GM12878 (cell line): Measurements from ENCODE around the gene RDH5. TPM values are rescaled to one million over a fixed set of nuclear protein-coding genes. Genes with fewer than 3 reads are reported as not detected.

Source experiments
- ATAC-seq: fragments of 200-7000 bp; cut with Tn5 transposase; 3 replicates; pipeline ENCODE4 v1.9.1; 2020; ENCODE audit warnings: mild to moderate bottlenecking, moderate library complexity
- BruUV-seq: library from RNA; stranded (reverse); fragments of 400-500 nt; replicated peaks from 2 replicates; lab custom pipeline; 2021; lab: Mats Ljungman, UMichigan
- CTCF ChIA-PET: fragments of 300-600 bp; sonication (Branson Sonifier 250); formaldehyde crosslinking; extraction: SDS; loops from one replicate; lab custom pipeline; 2021; ENCODE audit warnings: inconsistent platforms; lab: Yijun Ruan, JAX
- POLR2A ChIA-PET: fragments of 350-600 bp; formaldehyde crosslinking; extraction: SDS; loops from one replicate; lab custom pipeline; 2021; ENCODE audit warnings: inconsistent platforms; lab: Charles Lee
- RAD21 ChIA-PET: fragments of 300-600 bp; sonication (Branson Sonifier 250); formaldehyde crosslinking; loops from one replicate; lab custom pipeline; 2023; ENCODE audit warnings: antibody characterized with exemption; ENCODE audit not compliant: unreplicated experiment; lab: Charles Lee
- SMC1A ChIA-PET: fragments of 300-600 bp; sonication (Branson Sonifier 250); formaldehyde crosslinking; loops from one replicate; lab custom pipeline; 2023; ENCODE audit not compliant: unreplicated experiment, uncharacterized antibody; lab: Charles Lee
- DNase-seq: peaks from one replicate; pipeline ENCODE4 v3.0.0-alpha.2; 2011; ENCODE audit warnings: low read depth, low spot score
- FAIRE-seq: peaks from 3 replicates; lab custom pipeline; 2011; peaks lifted over from hg19 to GRCh38; lab: Jason Lieb, UNC
- H2AFZ ChIP-seq: 2 replicates; pipeline ENCODE4 v1.6.0; 2011; ENCODE audit warnings: low read depth, low read length, control low read depth; ENCODE audit not compliant: control insufficient read depth
- H3K27ac ChIP-seq: 2 replicates; pipeline ENCODE4 v1.5.1; 2011; ENCODE audit warnings: control low read depth; ENCODE audit not compliant: control insufficient read depth, insufficient read depth
- H3K27me3 ChIP-seq, 2 experiments: replicated peaks in 1 of 2; 2 replicates each; pipeline versions ENCODE4 v1.6.0 to v1.6.1; 2011; ENCODE audit warnings: low read length in 1 of 2; ENCODE audit not compliant: control insufficient read depth in 2 of 2, insufficient read depth in 2 of 2
- H3K36me3 ChIP-seq, 2 experiments: 2 replicates each; pipeline ENCODE4 v1.5.1; 2011; ENCODE audit warnings: low read length in 1 of 2; ENCODE audit not compliant: control insufficient read depth in 2 of 2, insufficient read depth in 2 of 2
- H3K4me1 ChIP-seq: 2 replicates; pipeline ENCODE4 v1.6.1; 2011; ENCODE audit warnings: mild to moderate bottlenecking, low read length, moderate library complexity, mixed read lengths; ENCODE audit not compliant: control insufficient read depth, insufficient read depth
- H3K4me2 ChIP-seq: 2 replicates; pipeline ENCODE4 v1.6.0; 2011; ENCODE audit warnings: control low read depth; ENCODE audit not compliant: control insufficient read depth, insufficient read depth
- H3K4me3 ChIP-seq: fragments of 200-600 bp; sonication (generic); 2 replicates; pipeline ENCODE4 v1.5.1; 2016
- H3K79me2 ChIP-seq: 2 replicates; pipeline ENCODE4 v1.6.0; 2011; ENCODE audit warnings: low read length; ENCODE audit not compliant: control insufficient read depth, insufficient read depth
- H3K9ac ChIP-seq: 2 replicates; pipeline ENCODE4 v1.8.0; 2011; ENCODE audit warnings: low read length, control low read depth, mixed read lengths; ENCODE audit not compliant: control insufficient read depth, insufficient read depth
- H3K9me3 ChIP-seq: replicated peaks from 3 replicates; pipeline ENCODE4 v1.5.1; 2011; ENCODE audit warnings: mild to moderate bottlenecking, low read length; ENCODE audit not compliant: control insufficient read depth, insufficient read depth
- H4K20me1 ChIP-seq: 2 replicates; pipeline ENCODE4 v1.6.0; 2011; ENCODE audit not compliant: control insufficient read depth, insufficient read depth
- BRCA1 ChIP-seq: IDR thresholded peaks from 2 replicates; pipeline ENCODE4 v1.6.1; 2011; ENCODE audit warnings: low read depth, low read length, improper control_type of control experiment
- GABPA ChIP-seq: IDR thresholded peaks from 2 replicates; pipeline ENCODE4 v1.6.1; 2014; ENCODE audit warnings: antibody characterized with exemption, low read depth, mild to moderate bottlenecking, inconsistent platforms
- MTA3 ChIP-seq: IDR thresholded peaks from 2 replicates; pipeline ENCODE4 v1.6.1; 2012; ENCODE audit warnings: low read length, inconsistent platforms, borderline replicate concordance
- MYB ChIP-seq: fragments of 150-350 bp; IDR thresholded peaks from 2 replicates; pipeline ENCODE4 v1.6.1; 2014; ENCODE audit warnings: mild to moderate bottlenecking, low read depth, low read length, borderline replicate concordance
- MYC ChIP-seq: IDR thresholded peaks from 2 replicates; pipeline ENCODE4 v1.6.1; 2011; ENCODE audit warnings: mild to moderate bottlenecking, low read length, moderate library complexity, inconsistent platforms; ENCODE audit not compliant: insufficient read depth, insufficient replicate concordance, insufficient read length, severe bottlenecking
- NR2C1 ChIP-seq: fragments of 450-650 bp; IDR thresholded peaks from 2 replicates; pipeline ENCODE4 v1.6.1; 2017; ENCODE audit warnings: antibody characterized with exemption, mild to moderate bottlenecking, moderate library complexity
- POLR2A ChIP-seq: IDR thresholded peaks from 2 replicates; pipeline ENCODE4 v1.6.1; 2011; ENCODE audit warnings: low read depth, mild to moderate bottlenecking, low read length
- SREBF2 ChIP-seq: IDR thresholded peaks from 2 replicates; pipeline ENCODE4 v1.6.1; 2012; ENCODE audit warnings: mild to moderate bottlenecking, low read length
- STAT1 ChIP-seq: fragments of 450-650 bp; conservative IDR thresholded peaks from 2 replicates; pipeline ENCODE4 v1.6.1; 2014; ENCODE audit warnings: antibody characterized with exemption, mild to moderate bottlenecking
- STAT3 ChIP-seq: IDR thresholded peaks from 2 replicates; pipeline ENCODE4 v1.6.1; 2011; ENCODE audit warnings: low read depth, low read length, improper control_type of control experiment
- WGBS: methylation state at CpG from one replicate; pipeline ENCODE4 v1.1.6; 2016; ENCODE audit warnings: low lambda C conversion rate; ENCODE audit not compliant: insufficient replicate concordance, insufficient coverage; ENCODE audit errors: missing lambda C conversion rate; 5-methylcytosine and 5-hydroxymethylcytosine counted together
- in situ Hi-C: fragments of 300-500 bp; cut with MboI; formaldehyde crosslinking; loops from 9 replicates; pipeline ENCODE4 v1.14.3; 2018; ENCODE audit warnings: mixed read lengths
- intact Hi-C: fragments of 100-400 bp; cut with micrococcal nuclease; formaldehyde crosslinking; loops from one replicate; pipeline ENCODE4 v1.14.2; 2022; ENCODE audit not compliant: unreplicated experiment
- polyA plus RNA-seq, 11 experiments: library from polyadenylated mRNA; depleted of rRNA in 4 of 11; unstranded in 6 of 11; stranded (reverse) in 5 of 11; fragments of >200 nt; fragmentation: Nextera tagmentation in 4 of 11; fragmentation: Illumina TruSeq in 1 of 11; extraction: Ambion mirVana in 4 of 11; extraction: Trizol in 1 of 11; gene quantifications; 1 replicate in 1 of 11; 2 replicates in 10 of 11; pipeline versions ENCODE4 v1.2.1 to v1.2.3, GENCODE V29; 2011 to 2016; ENCODE audit warnings: inconsistent platforms in 2 of 11, missing spikeins in 2 of 11, low read depth in 1 of 11
- total RNA-seq, 4 experiments: library from RNA; depleted of rRNA in 3 of 4; stranded (reverse); fragments of >200 nt in 3 of 4; fragmentation: Illumina TruSeq in 1 of 4; extraction: Trizol in 1 of 4; gene quantifications; 2 replicates each; pipeline versions ENCODE4 v1.2.1 to v1.2.3, GENCODE V29; 2013 to 2021
- TF ChIP-seq, protein P1 (sequence below), 3 experiments: IDR thresholded peaks in 2 of 3; conservative IDR thresholded peaks in 1 of 3; 2 replicates each; pipeline ENCODE4 v1.5.1; 2011; ENCODE audit warnings: low read depth in 3 of 3, low read length in 3 of 3, mild to moderate bottlenecking in 3 of 3, control low read depth in 2 of 3, moderate library complexity in 2 of 3, inconsistent platforms in 1 of 3, mixed read lengths in 1 of 3; ENCODE audit not compliant: control insufficient read depth in 2 of 3, insufficient read depth in 1 of 3; ENCODE audit errors: extremely low read depth in 1 of 3
- TF ChIP-seq, protein P2 (sequence below): fragments of 150-350 bp; IDR thresholded peaks from 2 replicates; pipeline ENCODE4 v1.6.1; 2016; ENCODE audit warnings: low read depth, low read length

Gene RDH5
- total and polyA plus RNA-seq, 10 of the 15 experiments (the other 5 are each of a cell fraction or from before 2014, with no cell fraction given), result 2.6 to 11.6 (median 7.3) TPM

- no TSS peak for BruUV-seq
- intact Hi-C loops, result no loop called here
- H3K4me2 ChIP-seq, result no peak overlapping the region
- TF ChIP-seq POLR2A, result no peak
- TF ChIP-seq, all 136 proteins: peak for 0
- DNase-seq (no peak), ATAC-seq (no peak), FAIRE-seq (no peak)
- CTCF ChIA-PET, result interaction anchor here (0.8 kb wide), 1 partner anchor 14 kb away, joined by 3 read pairs; no protein-coding TSS in a partner anchor
- SMC1A ChIA-PET, result no interaction called here
- no peak overlapping the region for H3K27ac ChIP-seq
- 46% methylated on average over 6 of the region's 6 CpGs for WGBS
- POLR2A ChIA-PET, result no interaction called here
- H3K4me3 ChIP-seq, result no peak overlapping the region
- H4K20me1 ChIP-seq, result no peaks in the 10 kb centered on the region
- H3K9me3 ChIP-seq, result no peaks in the 10 kb centered on the region
- no peak overlapping the region for H3K9ac ChIP-seq
- no peaks in the 10 kb centered on the region for H3K4me1 ChIP-seq
- RAD21 ChIA-PET, result no interaction called here
- no peaks in the 10 kb centered on the region for H3K79me2 ChIP-seq
- no peaks in the 10 kb centered on the region for H3K36me3 ChIP-seq
- H3K27me3 ChIP-seq, result no peaks in the 10 kb centered on the region
- in situ Hi-C loops, result no loop called here
- no peak overlapping the region for H2AFZ ChIP-seq
These were observed 24.1 kb upstream of the RDH5 start for GRCh38 chr12:55696141-55696540.

GRCh38 chr12:55696796-55697462 is 23.3 kb upstream of the RDH5 start:
- Histone ChIP-seq H3K79me2 (no peaks in the 10 kb centered on the region), H2AFZ (no peak overlapping the region), H3K36me3 (no peaks in the 10 kb centered on the region), H3K4me1 (no peaks in the 10 kb centered on the region), H3K27me3 (no peaks in the 10 kb centered on the region), H3K4me3 (no peak overlapping the region), H3K4me2 (no peak overlapping the region), H3K9me3 (no peaks in the 10 kb centered on the region), H4K20me1 (no peaks in the 10 kb centered on the region), H3K9ac (no peak overlapping the region), H3K27ac (no peak overlapping the region)
- ChIA-PET SMC1A (no interaction called here), CTCF (interaction anchor here (0.8 kb wide), 1 partner anchor 13 kb away, joined by 3 read pairs; no protein-coding TSS in a partner anchor), RAD21 (no interaction called here), POLR2A (no interaction called here)
- no TSS peak for BruUV-seq
- in situ Hi-C loops (no loop called here), intact Hi-C loops (no loop called here)
- 52% methylated on average over 19 of the region's 19 CpGs for WGBS
- FAIRE-seq, result no peak
- ATAC-seq, result no peak
- DNase-seq, result no peak
- no peak for TF ChIP-seq STAT1
- TF ChIP-seq, protein P1, sequence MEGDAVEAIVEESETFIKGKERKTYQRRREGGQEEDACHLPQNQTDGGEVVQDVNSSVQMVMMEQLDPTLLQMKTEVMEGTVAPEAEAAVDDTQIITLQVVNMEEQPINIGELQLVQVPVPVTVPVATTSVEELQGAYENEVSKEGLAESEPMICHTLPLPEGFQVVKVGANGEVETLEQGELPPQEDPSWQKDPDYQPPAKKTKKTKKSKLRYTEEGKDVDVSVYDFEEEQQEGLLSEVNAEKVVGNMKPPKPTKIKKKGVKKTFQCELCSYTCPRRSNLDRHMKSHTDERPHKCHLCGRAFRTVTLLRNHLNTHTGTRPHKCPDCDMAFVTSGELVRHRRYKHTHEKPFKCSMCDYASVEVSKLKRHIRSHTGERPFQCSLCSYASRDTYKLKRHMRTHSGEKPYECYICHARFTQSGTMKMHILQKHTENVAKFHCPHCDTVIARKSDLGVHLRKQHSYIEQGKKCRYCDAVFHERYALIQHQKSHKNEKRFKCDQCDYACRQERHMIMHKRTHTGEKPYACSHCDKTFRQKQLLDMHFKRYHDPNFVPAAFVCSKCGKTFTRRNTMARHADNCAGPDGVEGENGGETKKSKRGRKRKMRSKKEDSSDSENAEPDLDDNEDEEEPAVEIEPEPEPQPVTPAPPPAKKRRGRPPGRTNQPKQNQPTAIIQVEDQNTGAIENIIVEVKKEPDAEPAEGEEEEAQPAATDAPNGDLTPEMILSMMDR (IDR thresholded peaks at IDR 0.05 in 2 of 3, conservative IDR thresholded peaks at IDR 0.05 in 1 of 3; ENCODE audit: control insufficient read depth in 2 of 3, extremely low read depth in 1 of 3, insufficient read depth in 1 of 3, low read depth in 3 of 3, low read length in 3 of 3), result no peak
- no peak for TF ChIP-seq MTA3
- no peak for TF ChIP-seq MYC
- no peak for TF ChIP-seq SREBF2
- no peak for TF ChIP-seq BRCA1
- TF ChIP-seq NR2C1, result no peak
- TF ChIP-seq GABPA, result no peak
- no peak for TF ChIP-seq MYB
- TF ChIP-seq STAT3, result no peak
- TF ChIP-seq, protein P2, sequence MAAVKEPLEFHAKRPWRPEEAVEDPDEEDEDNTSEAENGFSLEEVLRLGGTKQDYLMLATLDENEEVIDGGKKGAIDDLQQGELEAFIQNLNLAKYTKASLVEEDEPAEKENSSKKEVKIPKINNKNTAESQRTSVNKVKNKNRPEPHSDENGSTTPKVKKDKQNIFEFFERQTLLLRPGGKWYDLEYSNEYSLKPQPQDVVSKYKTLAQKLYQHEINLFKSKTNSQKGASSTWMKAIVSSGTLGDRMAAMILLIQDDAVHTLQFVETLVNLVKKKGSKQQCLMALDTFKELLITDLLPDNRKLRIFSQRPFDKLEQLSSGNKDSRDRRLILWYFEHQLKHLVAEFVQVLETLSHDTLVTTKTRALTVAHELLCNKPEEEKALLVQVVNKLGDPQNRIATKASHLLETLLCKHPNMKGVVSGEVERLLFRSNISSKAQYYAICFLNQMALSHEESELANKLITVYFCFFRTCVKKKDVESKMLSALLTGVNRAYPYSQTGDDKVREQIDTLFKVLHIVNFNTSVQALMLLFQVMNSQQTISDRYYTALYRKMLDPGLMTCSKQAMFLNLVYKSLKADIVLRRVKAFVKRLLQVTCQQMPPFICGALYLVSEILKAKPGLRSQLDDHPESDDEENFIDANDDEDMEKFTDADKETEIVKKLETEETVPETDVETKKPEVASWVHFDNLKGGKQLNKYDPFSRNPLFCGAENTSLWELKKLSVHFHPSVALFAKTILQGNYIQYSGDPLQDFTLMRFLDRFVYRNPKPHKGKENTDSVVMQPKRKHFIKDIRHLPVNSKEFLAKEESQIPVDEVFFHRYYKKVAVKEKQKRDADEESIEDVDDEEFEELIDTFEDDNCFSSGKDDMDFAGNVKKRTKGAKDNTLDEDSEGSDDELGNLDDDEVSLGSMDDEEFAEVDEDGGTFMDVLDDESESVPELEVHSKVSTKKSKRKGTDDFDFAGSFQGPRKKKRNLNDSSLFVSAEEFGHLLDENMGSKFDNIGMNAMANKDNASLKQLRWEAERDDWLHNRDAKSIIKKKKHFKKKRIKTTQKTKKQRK, result no peak
